HG02623 (cell line): ENCODE results near the gene PSMB5.

Experiments
- ATAC-seq: cut with Tn5 transposase; IDR thresholded peaks from one replicate; pipeline ENCODE4 v1.9.1; 2021; ENCODE audit warnings: moderate library complexity; ENCODE audit not compliant: unreplicated experiment

The PSMB5 gene

GRCh38 chr14:22995889-22996625 lies 38.6 kb downstream of the PSMB5 start:
- no peak for ATAC-seq

- no peak for ATAC-seq
These were observed 39.9 kb downstream of the PSMB5 start for GRCh38 chr14:22994762-22995275.

- no peak for ATAC-seq
These were observed 41.2 kb downstream of the PSMB5 start for GRCh38 chr14:22993517-22993916.

- ATAC-seq, result no peak
These were observed 42.8 kb downstream of the PSMB5 start for GRCh38 chr14:22991852-22992251.

- no peak for ATAC-seq
These were observed 47.4 kb downstream of the PSMB5 start for GRCh38 chr14:22987291-22987690.

GRCh38 chr14:22986508-22987054 lies 48.1 kb downstream of the PSMB5 start:
- no peak for ATAC-seq

- no peak for ATAC-seq
These were observed 48.7 kb downstream of the PSMB5 start for GRCh38 chr14:22985894-22986507.

GRCh38 chr14:22984959-22985658 lies 49.6 kb downstream of the PSMB5 start:
- ATAC-seq, result no peak

- no peak for ATAC-seq
These were observed 52.0 kb downstream of the PSMB5 start, which contains the start of gene AJUBA for GRCh38 chr14:22982477-22983245. Gene AJUBA (minus strand): TSS chr14:22982551. CDS start chr14:22982266, 285 bp downstream.

GRCh38 chr14:22981876-22982476 lies 52.7 kb downstream of the PSMB5 start:
- ATAC-seq, result no peak

- no peak for ATAC-seq
These were observed 53.4 kb downstream of the PSMB5 start for GRCh38 chr14:22981090-22981875.

GRCh38 chr14:22980672-22981089 lies 54.0 kb downstream of the PSMB5 start:
- no peak for ATAC-seq

- ATAC-seq, result no peak
These were observed 54.8 kb downstream of the PSMB5 start for GRCh38 chr14:22979748-22980392.

GRCh38 chr14:22978981-22979671 lies 55.6 kb downstream of the PSMB5 start:
- ATAC-seq, result no peak

GRCh38 chr14:22978487-22978837 lies 56.2 kb downstream of the PSMB5 start:
- no peak for ATAC-seq

- no peak for ATAC-seq
These were observed 56.8 kb downstream of the PSMB5 start for GRCh38 chr14:22977684-22978486.

- no peak for ATAC-seq
These were observed 57.3 kb downstream of the PSMB5 start for GRCh38 chr14:22977434-22977683.
